ENCODE results near the gene WFDC1.
"Not testable (repeated sequence)": the region's sequence is repeated elsewhere in the genome, so short reads cannot be mapped to it uniquely, and the experiment has no call there.

WFDC1 gene

GRCh38 chr16:84330685-84331050, 36.0 kb downstream of the WFDC1 start:
- DNase-seq: no peak

GRCh38 chr16:84331998-84332780, 37.5 kb downstream of the WFDC1 start:
- DNase-seq: no peak

GRCh38 chr16:84332975-84333684, 38.5 kb downstream of the WFDC1 start:
- no peak for DNase-seq

- no peak for DNase-seq
These were observed 39.4 kb downstream of the WFDC1 start for GRCh38 chr16:84334058-84334457.

GRCh38 chr16:84334482-84334881, 39.8 kb downstream of the WFDC1 start:
- no peak for DNase-seq

GRCh38 chr16:84337236-84337635, 42.6 kb downstream of the WFDC1 start:
- not testable (repeated sequence) for DNase-seq

GRCh38 chr16:84339311-84339710, 44.6 kb downstream of the WFDC1 start:
- no peak for DNase-seq

GRCh38 chr16:84339766-84340165, 45.1 kb downstream of the WFDC1 start:
- no peak for DNase-seq

- no peak for DNase-seq
These were observed 45.8 kb downstream of the WFDC1 start for GRCh38 chr16:84340325-84341040.

GRCh38 chr16:84341528-84342295, 47.0 kb downstream of the WFDC1 start:
- DNase-seq: no peak

GRCh38 chr16:84343800-84344199, 49.1 kb downstream of the WFDC1 start:
- not testable (repeated sequence) for DNase-seq

GRCh38 chr16:84344781-84345180, 50.1 kb downstream of the WFDC1 start:
- no peak for DNase-seq

- no peak for DNase-seq
These were observed 52.5 kb downstream of the WFDC1 start for GRCh38 chr16:84347161-84347560.

- no peak for DNase-seq
These were observed 53.8 kb downstream of the WFDC1 start for GRCh38 chr16:84348386-84348888.

GRCh38 chr16:84349862-84350684, 55.4 kb downstream of the WFDC1 start:
- no peak for DNase-seq

GRCh38 chr16:84350685-84351400, 56.2 kb downstream of the WFDC1 start:
- DNase-seq: no peak

- DNase-seq: no peak
These were observed 57.0 kb downstream of the WFDC1 start for GRCh38 chr16:84351630-84352029.

GRCh38 chr16:84354306-84354705, 59.6 kb downstream of the WFDC1 start:
- DNase-seq: no peak

- DNase-seq: no peak
These were observed 60.5 kb downstream of the WFDC1 start for GRCh38 chr16:84355149-84355548.

- no peak for DNase-seq
These were observed 61.5 kb downstream of the WFDC1 start for GRCh38 chr16:84356176-84356575.

- no peak for DNase-seq
These were observed 62.0 kb downstream of the WFDC1 start for GRCh38 chr16:84356591-84357116.

Data from CD4-positive, alpha-beta T cell treated with Interleukin-12 subunit alpha and Interleukin-12 subunit beta, for 1 hour (primary cell).